Measurements from ENCODE around the gene PSMC2. TPM values are rescaled to one million over a fixed set of nuclear protein-coding genes. Genes with fewer than 3 reads are reported as not detected.

PSMC2 gene
- total RNA-seq, 2 donors from 2014 or later: 89.5 to 99.6 TPM

DNA sequence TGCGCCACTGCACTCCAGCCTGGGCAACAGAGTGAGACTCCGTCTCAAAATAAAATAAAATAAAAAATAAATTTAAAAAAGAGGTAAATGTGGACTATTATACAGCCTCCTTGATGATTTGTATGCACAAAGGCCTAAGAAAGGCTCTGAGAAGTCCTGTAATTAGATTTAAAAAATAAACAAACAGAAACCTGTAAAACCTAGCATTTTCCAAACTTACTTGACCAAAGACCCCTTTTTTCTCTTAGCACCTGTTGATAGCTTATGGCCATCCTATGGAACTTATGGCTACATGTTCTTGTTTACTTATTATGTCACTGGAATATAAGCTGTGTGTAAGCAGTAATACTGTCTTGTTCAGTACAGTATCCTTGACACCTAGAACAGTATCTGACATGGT lies 8.6 kb upstream of the PSMC2 start:
- Histone ChIP-seq H3K4me1 (peaks cover 0 to 26% of the 10 kb centered on the region in 2 donors), H3K4me3 (no peak overlapping the region), H3K9me3 (no peaks in the 10 kb centered on the region), H3K36me3 (peaks cover 44% of the 10 kb centered on the region), H3K27ac (no peak overlapping the region), H3K27me3 (no peaks in the 10 kb centered on the region)
- TF ChIP-seq, protein P1, sequence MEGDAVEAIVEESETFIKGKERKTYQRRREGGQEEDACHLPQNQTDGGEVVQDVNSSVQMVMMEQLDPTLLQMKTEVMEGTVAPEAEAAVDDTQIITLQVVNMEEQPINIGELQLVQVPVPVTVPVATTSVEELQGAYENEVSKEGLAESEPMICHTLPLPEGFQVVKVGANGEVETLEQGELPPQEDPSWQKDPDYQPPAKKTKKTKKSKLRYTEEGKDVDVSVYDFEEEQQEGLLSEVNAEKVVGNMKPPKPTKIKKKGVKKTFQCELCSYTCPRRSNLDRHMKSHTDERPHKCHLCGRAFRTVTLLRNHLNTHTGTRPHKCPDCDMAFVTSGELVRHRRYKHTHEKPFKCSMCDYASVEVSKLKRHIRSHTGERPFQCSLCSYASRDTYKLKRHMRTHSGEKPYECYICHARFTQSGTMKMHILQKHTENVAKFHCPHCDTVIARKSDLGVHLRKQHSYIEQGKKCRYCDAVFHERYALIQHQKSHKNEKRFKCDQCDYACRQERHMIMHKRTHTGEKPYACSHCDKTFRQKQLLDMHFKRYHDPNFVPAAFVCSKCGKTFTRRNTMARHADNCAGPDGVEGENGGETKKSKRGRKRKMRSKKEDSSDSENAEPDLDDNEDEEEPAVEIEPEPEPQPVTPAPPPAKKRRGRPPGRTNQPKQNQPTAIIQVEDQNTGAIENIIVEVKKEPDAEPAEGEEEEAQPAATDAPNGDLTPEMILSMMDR (IDR thresholded peaks at IDR 0.05): no peak
- no peak for DNase-seq (ENCODE audit: low spot score)

- TF ChIP-seq, protein P1 (IDR thresholded peaks at IDR 0.05): no peak
- no peak overlapping the region for H3K27ac ChIP-seq
- H3K4me3 ChIP-seq: no peak overlapping the region
- no peak for DNase-seq (ENCODE audit: low spot score)
- peaks cover 0 to 33% of the 10 kb centered on the region in 2 donors for H3K4me1 ChIP-seq
- no peaks in the 10 kb centered on the region for H3K9me3 ChIP-seq
- H3K36me3 ChIP-seq: peaks cover 24% of the 10 kb centered on the region
- H3K27me3 ChIP-seq: no peaks in the 10 kb centered on the region
These were observed 6.0 kb upstream of the PSMC2 start for GRCh38 chr7:103341466-103341865.

DNA sequence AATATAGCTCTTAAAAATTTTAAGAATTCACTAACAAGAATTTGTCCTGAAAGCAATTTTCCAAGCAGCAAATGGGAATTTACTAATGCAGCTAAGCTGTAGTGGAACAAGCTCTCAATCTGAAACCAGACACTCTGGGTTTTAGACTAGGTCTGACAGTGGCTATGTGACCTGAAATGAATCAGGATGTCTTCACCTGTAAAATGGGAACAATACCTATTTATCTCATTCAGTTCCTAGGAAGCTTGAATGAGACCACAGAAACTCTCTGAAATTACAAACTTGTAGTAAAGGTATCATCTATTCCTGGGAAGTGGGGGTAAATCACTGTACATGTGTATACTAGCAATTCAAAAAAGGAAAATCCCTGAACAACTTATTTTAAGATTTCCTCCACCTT lies 4.1 kb upstream of the PSMC2 start:
- Histone ChIP-seq H3K27me3 (no peaks in the 10 kb centered on the region), H3K9me3 (no peaks in the 10 kb centered on the region), H3K4me3 (peak overlapping the region in 1 of 2 donors; percentile 94), H3K36me3 (peaks cover 8% of the 10 kb centered on the region), H3K27ac (peak overlapping the region in 1 of 2 donors; percentile 83), H3K4me1 (peaks cover 0 to 39% of the 10 kb centered on the region in 2 donors)
- no peak for DNase-seq (ENCODE audit: low spot score)
- TF ChIP-seq, protein P1 (IDR thresholded peaks at IDR 0.05): no peak

- peak overlapping the region; percentile 75 to 83 for H3K27ac ChIP-seq
- peaks cover 8% of the 10 kb centered on the region for H3K36me3 ChIP-seq
- TF ChIP-seq, protein P1 (IDR thresholded peaks at IDR 0.05): no peak
- no peaks in the 10 kb centered on the region for H3K27me3 ChIP-seq
- peaks cover 0 to 45% of the 10 kb centered on the region in 2 donors for H3K4me1 ChIP-seq
- no peak for DNase-seq (ENCODE audit: low spot score)
- H3K4me3 ChIP-seq: peak overlapping the region; percentile 79 to 94
- H3K9me3 ChIP-seq: no peaks in the 10 kb centered on the region
These were observed 3.5 kb upstream of the PSMC2 start for GRCh38 chr7:103343758-103344452.

DNA sequence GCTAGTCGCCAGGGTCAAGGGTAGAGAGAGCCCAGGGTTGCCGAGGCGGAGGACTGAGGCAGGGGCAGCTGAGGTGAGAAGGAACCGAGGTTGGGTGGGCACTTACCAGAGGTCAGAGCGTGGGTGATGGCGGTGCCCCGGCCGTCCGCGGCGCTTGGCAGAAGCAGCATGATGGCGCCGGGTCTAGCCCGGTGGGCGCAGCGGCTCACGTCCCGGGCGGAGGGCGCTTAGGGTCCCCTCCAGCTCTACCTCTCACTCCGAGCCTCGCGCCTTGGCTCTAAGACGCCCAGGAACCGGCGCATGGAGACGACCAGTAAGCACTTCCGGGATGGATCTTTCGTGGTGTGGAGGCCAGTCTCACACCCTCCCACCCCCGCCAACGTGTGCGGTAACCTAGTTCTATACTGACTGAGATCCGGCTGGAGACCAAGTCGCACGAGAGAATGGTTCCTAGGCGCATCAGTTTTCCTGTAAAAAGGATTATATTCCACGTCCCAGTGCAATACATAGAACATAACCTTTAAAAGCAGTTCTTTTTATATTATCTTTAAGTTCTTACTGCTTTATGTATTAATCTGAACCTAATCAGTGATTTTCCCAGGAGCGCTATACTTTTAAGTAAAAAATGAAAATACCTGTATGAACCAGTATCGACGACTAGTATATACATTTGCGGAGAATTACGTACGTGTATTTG lies 2.8 kb upstream of the PSMC2 start, which contains the start of gene DNAJC2:
Gene DNAJC2 (minus strand): TSS at position 315 of the 697 bp plus-strand sequence. CDS start 145 bp downstream, at position 170.
- Histone ChIP-seq H3K4me3 (peak within 1 kb of the TSS; percentile 79 to 94), H3K36me3 (peaks cover 8% of the 10 kb centered on the region), H3K9me3 (no peaks in the 10 kb centered on the region), H3K4me1 (peaks cover 0 to 52% of the 10 kb centered on the region in 2 donors), H3K27ac (peak within 1 kb of the TSS; percentile 75 to 83), H3K27me3 (no peaks in the 10 kb centered on the region)
- DNase-seq (ENCODE audit: low spot score): peak; percentile 86
- TF ChIP-seq, protein P1 (IDR thresholded peaks at IDR 0.05): no peak

All from right atrium auricular region (tissue), 2 donors.